Activated CD4-positive, alpha-beta T cell treated with anti-CD3 and anti-CD28 coated beads, Interleukin-2, Interleukin-4, amounts not matched to agents 100 ng/mL and 50 ng/mL, durations not matched to agents 16 hours and 8 hours (primary cell): ENCODE data around the gene RIOK3.
A peak's percentile ranks its signal among the peaks of the same experiment; 100 is the strongest.
"Not testable (repeated sequence)": the region's sequence is repeated elsewhere in the genome, so short reads cannot be mapped to it uniquely, and the experiment has no call there.

ENCODE experiments used
- DNase-seq: peaks from one replicate; pipeline ENCODE4 v3.0.0-alpha.2; 2020; ENCODE audit warnings: low spot score

The RIOK3 gene

DNA sequence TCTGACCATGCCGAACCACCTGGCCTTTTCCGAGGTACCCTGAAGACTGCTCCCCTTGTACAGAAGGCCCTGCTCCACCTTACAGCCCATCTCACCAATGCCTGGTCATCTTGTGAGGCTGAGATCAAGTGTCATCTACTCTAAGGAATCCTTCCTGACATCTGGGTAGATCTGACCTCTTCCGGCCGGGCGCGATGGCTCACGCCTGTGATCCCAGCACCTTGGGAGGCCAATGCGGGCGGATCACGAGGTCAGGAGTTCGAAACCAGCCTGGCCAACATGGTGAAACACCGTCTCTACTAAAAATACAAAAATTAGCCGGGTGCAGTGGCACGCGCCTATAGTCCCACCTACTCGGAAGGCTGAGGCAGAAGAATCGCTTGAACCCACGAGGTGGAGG lies 2.1 kb upstream of the RIOK3 start:
- DNase-seq = no peak

- no peak for DNase-seq
Measured at GRCh38 chr18:23451491-23451890, 1.6 kb upstream of the RIOK3 start.

DNA sequence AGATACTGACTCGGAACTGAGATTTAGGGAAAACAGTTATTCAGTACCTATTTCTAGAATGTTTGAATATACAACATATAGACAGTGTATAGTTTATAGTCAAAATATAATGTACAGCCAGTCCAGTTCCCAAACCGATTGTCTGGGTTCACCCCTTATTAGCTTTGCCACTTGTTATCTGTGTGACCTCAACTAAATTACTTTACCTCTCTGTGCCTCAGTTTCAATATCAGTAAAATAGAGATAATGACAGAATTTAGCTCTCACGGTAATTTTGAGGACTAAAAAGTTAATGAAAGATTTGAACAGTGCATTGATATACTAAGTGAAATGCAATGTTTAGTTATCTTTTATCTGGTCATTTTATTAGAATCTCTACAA lies 750 bp upstream of the RIOK3 start:
- no peak for DNase-seq

- peak; percentile 9 for DNase-seq
Measured at GRCh38 chr18:23453680-23454058, 582 bp downstream of the RIOK3 start.

DNA sequence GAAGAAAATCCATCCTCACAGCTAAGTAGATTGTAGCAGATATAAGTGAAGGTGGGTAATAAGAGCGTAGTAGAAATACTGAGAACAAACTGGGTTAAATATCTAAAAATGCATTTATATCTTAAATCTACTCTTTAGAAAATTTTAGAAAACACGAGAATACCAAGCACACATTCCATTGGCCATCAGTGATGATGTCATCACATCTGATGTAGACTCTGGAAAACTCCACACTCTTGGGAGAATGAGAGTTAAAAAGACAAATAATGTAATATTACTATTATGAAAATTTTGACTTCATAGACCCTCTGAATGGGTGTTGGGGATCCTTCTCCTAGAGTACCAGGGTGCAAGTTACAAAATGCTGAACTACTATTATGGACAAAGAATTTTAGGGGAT lies 3.7 kb downstream of the RIOK3 start:
- no peak for DNase-seq

GRCh38 chr18:23458830-23459529 lies 5.9 kb downstream of the RIOK3 start:
- DNase-seq = no peak

DNA sequence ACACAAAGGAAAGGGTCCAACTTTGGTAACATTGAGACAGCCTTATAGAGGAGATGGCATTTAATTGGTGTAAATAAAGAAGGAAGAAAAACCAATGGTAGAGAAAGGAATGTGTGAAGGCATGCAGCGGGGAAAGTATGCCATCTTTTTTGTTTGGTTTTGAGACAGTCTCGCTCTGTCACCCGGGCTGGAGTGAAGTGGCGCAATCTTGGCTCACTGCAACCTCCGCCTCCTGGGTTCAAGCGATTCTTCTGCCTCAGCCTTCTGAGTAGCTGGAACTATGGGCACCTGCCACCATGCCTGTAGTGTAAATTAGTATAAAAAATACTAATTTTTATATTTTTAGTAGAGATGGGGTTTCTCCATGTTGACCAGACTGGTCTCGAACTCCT lies 6.4 kb downstream of the RIOK3 start:
- no peak for DNase-seq

DNA sequence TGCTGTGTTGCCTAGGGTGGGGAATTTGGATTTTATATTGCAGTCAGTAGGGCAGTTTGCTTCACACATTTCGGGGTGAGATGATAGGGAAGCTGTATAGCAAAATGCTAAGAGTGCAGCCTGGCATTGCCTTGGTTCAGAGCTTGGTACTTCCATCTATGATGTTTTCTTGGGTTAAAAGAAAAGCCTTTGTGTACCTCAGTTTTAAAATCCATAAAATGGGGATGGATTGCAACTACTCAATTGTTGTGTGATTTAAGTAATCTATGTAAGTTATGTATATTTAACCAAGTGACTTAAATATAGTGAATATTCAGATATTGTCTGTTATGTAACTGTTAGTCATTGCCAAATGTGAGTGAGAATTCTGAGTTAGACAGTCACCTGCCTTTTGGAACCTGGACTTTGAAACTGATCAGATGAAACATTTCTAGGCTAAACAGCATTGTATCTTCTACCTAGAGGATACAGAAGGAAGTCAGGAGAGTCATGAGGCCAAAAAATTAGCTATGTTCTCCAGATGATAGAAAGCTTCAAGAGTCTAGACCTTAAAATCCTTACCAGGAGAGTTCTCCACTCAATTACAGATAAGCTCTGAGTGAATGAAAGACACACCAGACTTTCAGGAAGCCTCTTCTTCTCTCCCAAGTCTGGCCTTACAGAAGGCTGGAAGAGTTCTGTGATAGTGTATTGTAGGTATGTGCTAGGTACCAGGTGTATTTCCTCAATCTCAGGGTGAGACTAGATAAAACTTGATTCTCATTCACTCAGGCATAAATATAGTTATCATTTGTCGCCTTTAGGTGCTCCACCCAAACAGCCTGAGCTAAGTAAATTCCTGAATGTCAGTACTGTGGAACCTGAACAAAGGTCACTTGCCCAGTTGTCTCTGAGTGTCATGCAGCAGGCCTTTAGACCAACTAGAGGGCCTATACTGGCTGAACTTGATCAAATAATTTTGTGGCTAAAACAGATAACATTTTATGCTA lies 7.5 kb downstream of the RIOK3 start:
- no peak for DNase-seq

DNA sequence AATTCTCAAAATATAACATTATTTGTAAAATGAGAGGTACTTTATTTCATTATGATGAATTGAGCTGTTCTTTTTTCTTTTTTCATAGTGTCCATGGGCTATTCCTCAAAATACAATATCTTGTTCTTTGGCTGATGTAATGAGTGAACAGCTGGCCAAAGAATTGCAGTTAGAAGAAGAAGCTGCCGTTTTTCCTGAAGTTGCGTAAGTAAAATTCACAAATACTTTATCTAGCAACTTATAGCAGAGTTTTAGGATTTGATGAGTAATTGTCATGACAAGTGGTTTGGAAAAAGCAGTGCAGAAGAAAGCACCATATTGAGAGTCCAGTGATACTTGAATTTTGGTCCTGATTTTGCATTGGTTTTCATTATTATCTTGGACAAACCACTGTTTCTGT lies 9.8 kb downstream of the RIOK3 start:
- no peak for DNase-seq

DNA sequence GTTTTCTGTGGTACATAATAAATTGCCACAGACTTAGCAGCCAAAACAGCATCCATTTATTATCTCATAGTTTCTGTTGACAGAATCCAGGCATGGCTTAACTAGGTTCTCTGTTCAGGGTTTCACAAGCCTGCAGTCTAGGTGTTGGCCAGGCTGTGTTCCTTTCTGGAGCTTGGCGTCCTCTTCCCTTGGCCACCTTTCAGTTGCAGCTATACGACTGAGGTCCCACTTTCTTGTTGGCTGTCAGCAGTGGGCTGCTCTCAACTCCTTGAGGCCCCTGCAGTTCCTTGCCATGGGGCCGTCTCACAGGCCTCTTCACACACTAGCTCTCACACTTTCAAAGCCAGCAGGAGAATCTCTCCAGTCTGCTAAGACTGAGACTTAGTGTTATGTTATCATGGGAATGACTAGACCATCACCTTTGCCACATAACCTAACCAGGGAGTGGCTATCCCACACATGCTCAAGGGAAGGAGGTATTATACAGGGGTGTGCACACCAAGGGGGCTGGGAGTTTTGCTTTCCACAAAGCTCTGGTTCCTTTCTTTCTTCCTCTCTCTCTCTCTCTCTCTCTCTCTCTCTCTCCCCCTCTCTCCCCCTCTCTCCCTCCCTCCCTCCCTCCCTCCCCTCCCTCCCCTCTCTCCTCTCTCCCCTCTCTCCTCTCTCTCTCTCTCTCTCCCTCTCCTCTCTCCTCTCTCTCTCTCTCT lies 15.8 kb downstream of the RIOK3 start:
- no peak for DNase-seq

DNA sequence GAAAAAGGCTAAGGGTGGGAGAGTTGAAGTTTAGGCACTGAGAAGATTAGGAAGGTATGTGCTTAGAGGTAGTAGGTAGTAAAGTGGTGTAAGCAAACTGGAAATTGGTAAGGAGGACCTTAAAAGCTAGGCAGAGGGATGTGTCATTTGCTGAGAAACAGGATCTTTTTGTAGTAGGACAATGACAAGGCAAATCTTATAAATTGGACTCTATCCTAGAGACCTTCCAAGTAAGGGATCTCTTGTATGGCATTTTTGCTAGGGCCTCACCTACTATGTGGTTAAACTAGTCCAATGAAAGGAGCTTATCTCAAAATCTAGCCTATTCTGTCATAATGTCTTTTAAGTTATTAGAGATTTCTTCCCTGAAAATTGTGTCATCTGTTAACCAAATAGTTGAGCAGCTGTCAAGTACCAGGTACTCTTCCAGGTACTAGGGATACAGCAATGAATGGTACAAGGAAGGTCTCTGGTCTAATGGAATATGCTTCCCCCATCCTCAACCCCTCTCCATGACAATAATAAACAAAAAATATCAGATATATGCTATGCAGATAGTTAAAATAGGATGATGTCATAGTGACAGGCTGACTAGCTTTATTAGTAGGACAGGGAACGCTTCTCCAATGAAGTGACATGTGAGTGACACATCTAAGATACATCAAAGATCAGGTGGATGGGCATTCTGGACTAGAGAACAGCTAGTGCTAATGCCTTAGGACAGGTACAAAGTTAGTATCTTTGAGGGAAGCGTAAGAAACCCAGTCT lies 17.7 kb downstream of the RIOK3 start:
- no peak for DNase-seq

- DNase-seq = no peak
Measured at GRCh38 chr18:23471486-23471885, 18.4 kb downstream of the RIOK3 start.

DNA sequence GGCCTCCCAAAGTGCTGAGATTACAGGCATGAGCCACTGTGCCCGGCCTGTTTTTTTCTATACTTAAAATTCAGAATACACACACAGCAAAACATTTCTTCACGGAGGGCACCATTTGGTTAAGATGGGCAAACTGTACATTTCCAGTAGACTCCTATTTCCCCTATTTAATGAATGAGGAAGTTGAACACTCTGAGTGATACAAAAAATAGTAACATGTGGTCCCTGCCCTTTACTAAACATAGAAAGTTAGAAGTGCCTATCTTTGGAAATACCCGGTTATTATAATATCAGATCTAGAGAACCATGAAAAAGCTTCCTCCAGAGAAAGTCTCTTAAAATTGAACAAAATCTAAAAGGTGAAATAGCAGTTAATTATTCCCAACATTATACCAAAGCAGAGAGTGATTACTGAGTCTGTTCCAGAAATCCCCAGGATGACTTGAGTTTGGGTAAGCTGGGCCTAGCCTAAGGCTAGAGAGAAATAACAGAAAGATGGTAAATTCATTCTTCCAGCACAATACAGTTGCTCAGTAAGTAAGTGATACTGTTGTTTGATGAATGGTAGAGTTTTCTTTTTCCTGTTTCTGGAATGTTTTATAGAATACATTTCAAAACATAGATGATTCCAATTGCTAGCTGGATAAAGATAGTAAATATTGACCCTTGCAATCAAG lies 26.9 kb downstream of the RIOK3 start:
- DNase-seq = no peak

- no peak for DNase-seq
Measured at GRCh38 chr18:23484561-23485182, 31.6 kb downstream of the RIOK3 start.

- no peak for DNase-seq
Measured at GRCh38 chr18:23485386-23485785, 32.3 kb downstream of the RIOK3 start.

DNA sequence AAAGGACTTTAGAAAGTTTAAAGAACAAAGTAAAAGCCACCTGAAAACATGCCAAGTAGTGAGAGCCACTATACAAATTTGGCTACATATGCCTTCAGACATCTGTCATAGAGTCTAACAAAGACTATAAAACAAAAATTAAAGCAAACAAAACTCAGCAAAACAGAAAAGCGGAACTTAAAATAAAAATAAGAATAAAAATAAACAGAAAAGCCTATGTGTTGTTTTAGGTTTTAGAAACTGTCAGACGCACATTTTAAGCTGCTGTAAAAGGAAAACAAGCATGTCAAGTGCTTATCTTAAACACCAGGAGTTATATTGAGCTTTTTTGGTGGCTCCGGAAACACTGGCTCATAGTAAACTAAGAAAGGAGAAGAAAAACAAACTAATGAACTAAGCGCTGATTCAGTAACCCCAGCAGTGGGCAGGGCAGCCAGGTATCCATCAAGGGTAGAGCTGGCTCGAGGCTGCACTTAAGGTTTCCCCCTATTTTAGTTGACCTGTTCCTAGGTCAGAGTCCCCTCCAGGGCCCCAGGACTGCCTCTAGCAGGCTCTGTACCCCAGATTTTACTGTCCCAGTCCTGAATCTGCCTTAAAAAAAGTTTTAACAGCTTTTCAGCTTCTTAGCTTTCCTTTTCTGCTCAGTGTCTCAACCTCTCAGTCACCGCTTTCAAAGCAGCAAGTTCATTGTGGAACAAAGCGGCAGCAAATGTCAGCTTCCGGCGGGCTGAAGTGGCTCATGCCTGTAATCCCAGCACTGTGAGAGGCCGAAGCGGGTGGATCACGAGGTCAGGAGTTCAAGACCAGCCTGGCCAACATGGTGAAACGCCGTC lies 34.9 kb downstream of the RIOK3 start:
- peak; percentile 26 for DNase-seq

DNA sequence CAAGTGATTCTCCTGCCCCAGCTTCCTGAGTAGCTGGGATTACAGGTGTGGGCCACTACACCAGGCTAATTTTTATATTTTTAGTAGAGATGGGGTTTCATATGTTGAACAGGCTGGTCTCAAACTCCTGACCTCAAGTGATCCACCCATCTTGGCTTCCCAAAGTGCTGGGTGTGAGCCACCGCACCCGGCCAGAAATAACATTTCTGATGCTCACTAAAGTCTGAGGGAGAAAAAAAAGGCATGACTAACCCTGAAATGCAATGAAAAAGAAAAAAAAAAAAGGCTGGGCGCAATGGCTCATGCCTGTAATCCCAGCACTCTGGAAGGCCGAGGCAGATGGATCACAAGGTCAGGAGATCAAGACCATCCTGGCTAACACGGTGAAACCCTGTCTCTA lies 36.5 kb downstream of the RIOK3 start:
- DNase-seq = not testable (repeated sequence)

- no peak for DNase-seq
Measured at GRCh38 chr18:23493654-23494053, 40.6 kb downstream of the RIOK3 start.

GRCh38 chr18:23494992-23495391 lies 41.9 kb downstream of the RIOK3 start:
- DNase-seq = no peak
